Endothelial cell (in vitro differentiated cells): Measurements from ENCODE around the gene TMCO1. TPM values are rescaled to one million over a fixed set of nuclear protein-coding genes. Genes with fewer than 3 reads are reported as not detected.
"Not testable (repeated sequence)": the region's sequence is repeated elsewhere in the genome, so short reads cannot be mapped to it uniquely, and the experiment has no call there.

Experiments used
- DNase-seq: peaks from one replicate; pipeline ENCODE4 v3.0.0; 2021; ENCODE audit warnings: low spot score
- H3K27ac Mint-ChIP-seq: one replicate; pipeline ENCODE4 v1.8.0; 2021; ENCODE audit warnings: mixed read lengths, inconsistent platforms; ENCODE audit not compliant: unreplicated experiment
- H3K27me3 Mint-ChIP-seq: one replicate; pipeline ENCODE4 v1.8.0; 2021; ENCODE audit warnings: mild to moderate bottlenecking, moderate library complexity, mixed read lengths, inconsistent platforms; ENCODE audit not compliant: unreplicated experiment
- H3K36me3 Mint-ChIP-seq: one replicate; pipeline ENCODE4 v1.8.0; 2021; ENCODE audit warnings: mild to moderate bottlenecking, low read depth, mixed read lengths, inconsistent platforms; ENCODE audit not compliant: unreplicated experiment
- H3K4me1 Mint-ChIP-seq: one replicate; pipeline ENCODE4 v1.8.0; 2021; ENCODE audit warnings: mild to moderate bottlenecking, mixed read lengths, inconsistent platforms; ENCODE audit not compliant: unreplicated experiment
- H3K4me3 Mint-ChIP-seq: one replicate; pipeline ENCODE4 v1.8.0; 2021; ENCODE audit warnings: mild to moderate bottlenecking, mixed read lengths, inconsistent platforms; ENCODE audit not compliant: unreplicated experiment
- H3K9me3 Mint-ChIP-seq: one replicate; pipeline ENCODE4 v1.8.0; 2021; ENCODE audit warnings: mixed read lengths, inconsistent platforms; ENCODE audit not compliant: unreplicated experiment
- CTCF ChIP-seq: fragments of 200-600 bp; sonication (generic); IDR thresholded peaks from one replicate; pipeline ENCODE4 v1.5.0; 2021; ENCODE audit warnings: antibody characterized with exemption; ENCODE audit not compliant: unreplicated experiment
- total RNA-seq: library from RNA; stranded (reverse); fragmentation: NEBNext Ultra II Directional; extraction: Animal tissue kit (Norgen Biotek cat#: 25700); gene quantifications from one replicate; pipeline ENCODE4 v1.2.1, GENCODE V29; 2021; ENCODE audit not compliant: unreplicated experiment

TMCO1 gene
- total RNA-seq, 1 donor from 2014 or later: 98.3 TPM

- no peak overlapping the region for H3K27ac Mint-ChIP-seq
- H3K36me3 Mint-ChIP-seq: no peaks in the 10 kb centered on the region
- peaks cover 6% of the 10 kb centered on the region for H3K27me3 Mint-ChIP-seq
- TF ChIP-seq CTCF: no peak
- no peak for DNase-seq
- H3K4me1 Mint-ChIP-seq: peaks cover 2% of the 10 kb centered on the region
- H3K9me3 Mint-ChIP-seq: no peaks in the 10 kb centered on the region
- no peak overlapping the region for H3K4me3 Mint-ChIP-seq
Observed at GRCh38 chr1:165703648-165704047, 65.0 kb downstream of the TMCO1 start.

- H3K36me3 Mint-ChIP-seq, H3K9me3 Mint-ChIP-seq: not testable (repeated sequence)
Observed at GRCh38 chr1:165701922-165702321, 66.7 kb downstream of the TMCO1 start.

GRCh38 chr1:165699577-165699976, 69.1 kb downstream of the TMCO1 start:
- Mint-ChIP-seq H3K36me3 (no peaks in the 10 kb centered on the region), H3K4me3 (peak overlapping the region; percentile 74), H3K27ac (no peak overlapping the region), H3K4me1 (peaks cover 24% of the 10 kb centered on the region), H3K9me3 (no peaks in the 10 kb centered on the region), H3K27me3 (peaks cover 6% of the 10 kb centered on the region)
- no peak for DNase-seq
- no peak for TF ChIP-seq CTCF

More at GRCh38 chr1:165701922-165702321, 66.7 kb downstream of the TMCO1 start:
- H3K4me3 Mint-ChIP-seq, H3K4me1 Mint-ChIP-seq, DNase-seq, H3K27me3 Mint-ChIP-seq: not testable (repeated sequence)
- H3K27ac Mint-ChIP-seq: peak overlapping the region; percentile 67

- no peak for TF ChIP-seq CTCF
- Mint-ChIP-seq H3K36me3 (no peaks in the 10 kb centered on the region), H3K27ac (peak overlapping the region; percentile 83), H3K9me3 (no peaks in the 10 kb centered on the region), H3K4me1 (peaks cover 24% of the 10 kb centered on the region), H3K27me3 (peaks cover 6% of the 10 kb centered on the region), H3K4me3 (peak overlapping the region; percentile 96)
- no peak for DNase-seq
Observed at GRCh38 chr1:165698761-165699052, 70.0 kb downstream of the TMCO1 start.

GRCh38 chr1:165697881-165698760, 70.5 kb downstream of the TMCO1 start, which contains the start of gene ALDH9A1:
TSS of gene ALDH9A1 (minus strand) at chr1:165698562. CDS start at chr1:165698558, 4 bp downstream.
- peak within 1 kb of the TSS; percentile 96 for H3K4me3 Mint-ChIP-seq
- H3K36me3 Mint-ChIP-seq: no peaks in the 10 kb centered on the region
- no peaks in the 10 kb centered on the region for H3K9me3 Mint-ChIP-seq
- peaks cover 24% of the 10 kb centered on the region for H3K4me1 Mint-ChIP-seq
- no peak for TF ChIP-seq CTCF
- peaks cover 6% of the 10 kb centered on the region for H3K27me3 Mint-ChIP-seq
- peak within 1 kb of the TSS; percentile 99 for H3K27ac Mint-ChIP-seq
- DNase-seq: peak; percentile 92
